ENCODE results near the gene ARF1. TPM values are rescaled to one million over a fixed set of nuclear protein-coding genes. Genes with fewer than 3 reads are reported as not detected.
A peak's percentile ranks its signal among the peaks of the same experiment; 100 is the strongest.

The ARF1 gene
- total RNA-seq, 6 donors from 2014 or later: 157 to 487 (median 374) TPM

- 79 to 80% methylated on average over 5 to 6 of the region's 6 CpGs for WGBS, 2 donors
- no peak for ATAC-seq (ENCODE audit: low FRiP score in 2 of 2)
- H3K4me3 ChIP-seq: no peak overlapping the region
- no peak overlapping the region for H3K27ac ChIP-seq
- H3K27me3 ChIP-seq: no peaks in the 10 kb centered on the region
- peaks cover 0 to 16% (median 7%) of the 10 kb centered on the region in 4 donors for H3K4me1 ChIP-seq
- H3K9me3 ChIP-seq: no peaks in the 10 kb centered on the region
- H3K36me3 ChIP-seq: no peaks in the 10 kb centered on the region
- no peak for TF ChIP-seq EP300 (IDR thresholded peaks at IDR 0.05)
- no peak for TF ChIP-seq POLR2A (IDR thresholded peaks at IDR 0.05)
- TF ChIP-seq POLR2AphosphoS5 (IDR thresholded peaks at IDR 0.05): no peak
- no peak for TF ChIP-seq CTCF (IDR thresholded peaks at IDR 0.05)
- peak in 1 of 2 donors; percentile 17 for DNase-seq
Observed at GRCh38 chr1:228048659-228049298, 33.7 kb upstream of the ARF1 start.

- peak; percentile 20 to 80 for DNase-seq
- no peak overlapping the region for H3K4me3 ChIP-seq
- no peak overlapping the region for H3K27ac ChIP-seq
- H3K27me3 ChIP-seq: no peaks in the 10 kb centered on the region
- TF ChIP-seq CTCF (IDR thresholded peaks at IDR 0.05) (no peak), POLR2AphosphoS5 (IDR thresholded peaks at IDR 0.05) (no peak), POLR2A (IDR thresholded peaks at IDR 0.05) (no peak), EP300 (IDR thresholded peaks at IDR 0.05) (no peak)
- WGBS, 2 donors: 91 to 93% methylated on average over 19 to 30 of the region's 30 CpGs
- no peaks in the 10 kb centered on the region for H3K36me3 ChIP-seq
- H3K4me1 ChIP-seq: peaks cover 0 to 6% (median under 1%) of the 10 kb centered on the region in 4 donors
- ATAC-seq (ENCODE audit: low FRiP score in 2 of 2): no peak
- no peaks in the 10 kb centered on the region for H3K9me3 ChIP-seq
Observed at GRCh38 chr1:228050571-228051231, 31.8 kb upstream of the ARF1 start.

GRCh38 chr1:228058172-228058948 lies 24.1 kb upstream of the ARF1 start:
- Histone ChIP-seq H3K4me3 (peak overlapping the region in 3 of 4 donors; percentile 43 to 53 (median 43)), H3K9me3 (no peaks in the 10 kb centered on the region), H3K27me3 (peaks cover 4 to 30% (median 16%) of the 10 kb centered on the region in 4 donors), H3K36me3 (no peaks in the 10 kb centered on the region), H3K27ac (peak overlapping the region in 2 of 4 donors; percentile 38 to 53), H3K4me1 (peaks cover 7 to 23% (median 20%) of the 10 kb centered on the region in 4 donors)
- 57 to 67% methylated on average over 12 to 13 of the region's 18 CpGs for WGBS, 2 donors
- TF ChIP-seq EP300 (IDR thresholded peaks at IDR 0.05) (no peak), CTCF (IDR thresholded peaks at IDR 0.05) (no peak), POLR2A (IDR thresholded peaks at IDR 0.05) (no peak), POLR2AphosphoS5 (IDR thresholded peaks at IDR 0.05) (no peak)
- ATAC-seq (ENCODE audit: low FRiP score in 2 of 2) (no peak), DNase-seq (peak in 1 of 2 donors; percentile 20)

GRCh38 chr1:228058949-228059633 lies 23.4 kb upstream of the ARF1 start:
- H3K9me3 ChIP-seq: no peaks in the 10 kb centered on the region
- DNase-seq (peak in 1 of 2 donors; percentile 92), ATAC-seq (ENCODE audit: low FRiP score in 2 of 2) (peak in 1 of 2 donors; percentile 18)
- H3K27ac ChIP-seq: peak overlapping the region; percentile 19 to 53 (median 44)
- WGBS, 2 donors: 33% methylated on average over 37 of the region's 66 CpGs; no CpG with 5 or more reads in 1 of the 2 donors
- H3K36me3 ChIP-seq: no peaks in the 10 kb centered on the region
- H3K4me3 ChIP-seq: peak overlapping the region; percentile 9 to 53 (median 43)
- H3K4me1 ChIP-seq: peaks cover 7 to 23% (median 20%) of the 10 kb centered on the region in 4 donors
- peak in 1 of 4 donors; percentile 52 for TF ChIP-seq POLR2A (IDR thresholded peaks at IDR 0.05)
- TF ChIP-seq EP300 (IDR thresholded peaks at IDR 0.05): no peak
- peaks cover 4 to 30% (median 16%) of the 10 kb centered on the region in 4 donors for H3K27me3 ChIP-seq
